ENCODE results near the gene LCP1.

- no peak for TF ChIP-seq CTCF (IDR thresholded peaks at IDR 0.05; ENCODE audit: insufficient read depth, low read length)
- no peak for TF ChIP-seq POLR2AphosphoS5 (IDR thresholded peaks at IDR 0.05; ENCODE audit: low read depth)
Measured at GRCh38 chr13:46134494-46134893, 47.5 kb downstream of the LCP1 start.

Data from HL-60 (cell line).